Vagina (tissue), 2 donors: Measurements from ENCODE around the gene RASSF7. TPM values are rescaled to one million over a fixed set of nuclear protein-coding genes. Genes with fewer than 3 reads are reported as not detected.

Source experiments
- DNase-seq, 2 donors: peaks; one replicate each; pipeline ENCODE4 v3.0.0-alpha.2; 2017; ENCODE audit errors: extremely low spot score in 2 of 2
- H3K27ac ChIP-seq: fragments of 200-600 bp; sonication (generic); one replicate; pipeline ENCODE4 v1.5.1; 2019
- H3K27me3 ChIP-seq: fragments of 200-600 bp; sonication (generic); one replicate; pipeline ENCODE4 v1.5.1; 2019
- H3K36me3 ChIP-seq, 2 donors: fragments of 200-600 bp; sonication (generic); one replicate each; pipeline ENCODE4 v1.5.1; 2017 to 2019
- H3K4me1 ChIP-seq: fragments of 200-600 bp; sonication (generic); one replicate; pipeline ENCODE4 v1.5.1; 2019
- H3K4me3 ChIP-seq, 2 donors: fragments of 200-600 bp; sonication (generic); 1 replicate in 1 of 2; 2 replicates in 1 of 2; pipeline ENCODE4 v1.5.1; 2016 to 2019
- H3K9me3 ChIP-seq: fragments of 200-600 bp; sonication (generic); one replicate; pipeline ENCODE4 v1.5.1; 2019
- CTCF ChIP-seq, 3 experiments: fragments of 450-650 bp in 2 of 3; fragments of 200-600 bp in 1 of 3; sonication (generic) in 1 of 3; IDR thresholded peaks; one replicate each; pipeline ENCODE4 v1.5.1; 2017 to 2019; ENCODE audit warnings: antibody characterized with exemption in 3 of 3, mild to moderate bottlenecking in 2 of 3, moderate library complexity in 2 of 3
- POLR2A ChIP-seq, 2 donors: fragments of 450-650 bp; IDR thresholded peaks; one replicate each; pipeline ENCODE4 v1.6.1; 2017; ENCODE audit warnings: antibody characterized with exemption in 2 of 2, mild to moderate bottlenecking in 2 of 2, moderate library complexity in 2 of 2
- POLR2AphosphoS5 ChIP-seq, 2 donors: sonication (generic); formaldehyde crosslinking; IDR thresholded peaks; one replicate each; pipeline ENCODE4 v1.9.0; 2017; ENCODE audit warnings: antibody characterized with exemption in 2 of 2, mild to moderate bottlenecking in 2 of 2, low read depth in 1 of 2; ENCODE audit not compliant: insufficient read depth in 1 of 2
- intact Hi-C: fragments of 100-400 bp; cut with DNase I; formaldehyde crosslinking; loops from one replicate; pipeline ENCODE4 v1.15.1; 2023
- total RNA-seq: library from RNA; depleted of rRNA; stranded (reverse); fragments of >200 nt; gene quantifications from one replicate; pipeline ENCODE4 v1.2.3, GENCODE V29; 2016

Gene RASSF7
- total RNA-seq, 1 donor from 2014 or later = 14.7 TPM

GRCh38 chr11:587978-588380 lies 27.2 kb downstream of the RASSF7 start:
- no peak overlapping the region for H3K27ac ChIP-seq
- intact Hi-C loops = no loop called here

GRCh38 chr11:589798-590197 lies 29.0 kb downstream of the RASSF7 start:
- no peaks in the 10 kb centered on the region for H3K27me3 ChIP-seq
- H3K4me1 ChIP-seq = no peaks in the 10 kb centered on the region
- no peak for DNase-seq
- no peak overlapping the region for H3K4me3 ChIP-seq
- peaks cover 0 to 80% of the 10 kb centered on the region in 2 donors for H3K36me3 ChIP-seq
- H3K27ac ChIP-seq = no peak overlapping the region
- intact Hi-C loops = no loop called here
- no peak for TF ChIP-seq POLR2A (IDR thresholded peaks at IDR 0.05)
- no peak for TF ChIP-seq CTCF (IDR thresholded peaks at IDR 0.05)
- no peak for TF ChIP-seq POLR2AphosphoS5 (IDR thresholded peaks at IDR 0.05; ENCODE audit: insufficient read depth in 1 of 2, low read depth in 1 of 2)
- no peaks in the 10 kb centered on the region for H3K9me3 ChIP-seq

More at GRCh38 chr11:587978-588380, 27.2 kb downstream of the RASSF7 start:
- Histone ChIP-seq H3K9me3 (no peaks in the 10 kb centered on the region), H3K36me3 (peaks cover 0 to 76% of the 10 kb centered on the region in 2 donors), H3K4me3 (no peak overlapping the region), H3K4me1 (no peaks in the 10 kb centered on the region), H3K27me3 (no peaks in the 10 kb centered on the region)
- TF ChIP-seq POLR2A (IDR thresholded peaks at IDR 0.05) = no peak
- no peak for TF ChIP-seq POLR2AphosphoS5 (IDR thresholded peaks at IDR 0.05; ENCODE audit: insufficient read depth in 1 of 2, low read depth in 1 of 2)
- TF ChIP-seq CTCF (IDR thresholded peaks at IDR 0.05) = no peak
- DNase-seq = no peak

GRCh38 chr11:590997-591396 lies 30.2 kb downstream of the RASSF7 start:
- Histone ChIP-seq H3K4me1 (no peaks in the 10 kb centered on the region), H3K36me3 (peaks cover 0 to 91% of the 10 kb centered on the region in 2 donors), H3K4me3 (no peak overlapping the region), H3K9me3 (no peaks in the 10 kb centered on the region), H3K27me3 (no peaks in the 10 kb centered on the region), H3K27ac (no peak overlapping the region)
- intact Hi-C loops = no loop called here
- DNase-seq = no peak
- TF ChIP-seq POLR2A (IDR thresholded peaks at IDR 0.05) (no peak), CTCF (IDR thresholded peaks at IDR 0.05) (no peak), POLR2AphosphoS5 (IDR thresholded peaks at IDR 0.05; ENCODE audit: insufficient read depth in 1 of 2, low read depth in 1 of 2) (no peak)

GRCh38 chr11:592501-592900 lies 31.7 kb downstream of the RASSF7 start:
- no peak for DNase-seq
- no peak for TF ChIP-seq POLR2AphosphoS5 (IDR thresholded peaks at IDR 0.05; ENCODE audit: insufficient read depth in 1 of 2, low read depth in 1 of 2)
- no peak for TF ChIP-seq CTCF (IDR thresholded peaks at IDR 0.05)
- TF ChIP-seq POLR2A (IDR thresholded peaks at IDR 0.05) = no peak
- Histone ChIP-seq H3K27ac (no peak overlapping the region), H3K36me3 (peaks cover 0 to 91% of the 10 kb centered on the region in 2 donors), H3K4me1 (no peaks in the 10 kb centered on the region), H3K27me3 (no peaks in the 10 kb centered on the region), H3K4me3 (no peak overlapping the region), H3K9me3 (no peaks in the 10 kb centered on the region)
- intact Hi-C loops = no loop called here

GRCh38 chr11:592918-593317 lies 32.1 kb downstream of the RASSF7 start:
- intact Hi-C loops = no loop called here
- Histone ChIP-seq H3K27me3 (no peaks in the 10 kb centered on the region), H3K36me3 (peaks cover 0 to 91% of the 10 kb centered on the region in 2 donors), H3K4me3 (no peak overlapping the region), H3K9me3 (no peaks in the 10 kb centered on the region), H3K4me1 (no peaks in the 10 kb centered on the region), H3K27ac (no peak overlapping the region)
- no peak for TF ChIP-seq POLR2A (IDR thresholded peaks at IDR 0.05)
- TF ChIP-seq CTCF (IDR thresholded peaks at IDR 0.05) = no peak
- TF ChIP-seq POLR2AphosphoS5 (IDR thresholded peaks at IDR 0.05; ENCODE audit: insufficient read depth in 1 of 2, low read depth in 1 of 2) = no peak
- no peak for DNase-seq
